ENCODE results near the gene ROPN1.

DNA sequence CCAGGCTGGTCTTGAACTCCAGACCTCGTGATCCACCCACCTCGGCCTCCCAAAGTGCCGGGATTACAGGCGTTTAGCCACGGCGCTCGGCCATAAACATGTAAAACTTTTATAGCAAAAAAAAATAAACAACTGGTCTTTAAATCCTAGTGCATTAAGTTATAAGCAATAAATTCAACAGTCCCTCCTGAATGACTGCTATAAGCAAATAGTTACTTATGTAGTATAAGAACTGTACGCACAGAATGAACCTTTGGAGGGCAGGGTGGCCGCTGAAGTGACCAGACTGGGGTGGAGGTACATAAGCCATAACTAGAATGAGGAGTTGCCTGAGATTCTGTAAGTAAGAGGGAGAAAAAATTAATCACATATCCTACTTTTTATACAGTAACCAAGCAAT is 43.5 kb downstream of the ROPN1 start:
- no peak for TF ChIP-seq BHLHE40 (IDR thresholded peaks at IDR 0.05; ENCODE audit: borderline replicate concordance)
- TF ChIP-seq ARNT (IDR thresholded peaks at IDR 0.05), result no peak
- TF ChIP-seq LEF1 (IDR thresholded peaks at IDR 0.05; ENCODE audit: borderline replicate concordance), result no peak
- no peak for TF ChIP-seq FOXM1 (IDR thresholded peaks at IDR 0.05; ENCODE audit: borderline replicate concordance)
- TF ChIP-seq SP1 (IDR thresholded peaks at IDR 0.05), result no peak
- TF ChIP-seq, protein P1, sequence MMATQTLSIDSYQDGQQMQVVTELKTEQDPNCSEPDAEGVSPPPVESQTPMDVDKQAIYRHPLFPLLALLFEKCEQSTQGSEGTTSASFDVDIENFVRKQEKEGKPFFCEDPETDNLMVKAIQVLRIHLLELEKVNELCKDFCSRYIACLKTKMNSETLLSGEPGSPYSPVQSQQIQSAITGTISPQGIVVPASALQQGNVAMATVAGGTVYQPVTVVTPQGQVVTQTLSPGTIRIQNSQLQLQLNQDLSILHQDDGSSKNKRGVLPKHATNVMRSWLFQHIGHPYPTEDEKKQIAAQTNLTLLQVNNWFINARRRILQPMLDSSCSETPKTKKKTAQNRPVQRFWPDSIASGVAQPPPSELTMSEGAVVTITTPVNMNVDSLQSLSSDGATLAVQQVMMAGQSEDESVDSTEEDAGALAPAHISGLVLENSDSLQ (IDR thresholded peaks at IDR 0.05), result peak; percentile 46
- no peak for TF ChIP-seq NFRKB (IDR thresholded peaks at IDR 0.05)
- TF ChIP-seq FOXK2 (IDR thresholded peaks at IDR 0.05), result no peak
- TF ChIP-seq HDGF (IDR thresholded peaks at IDR 0.05; ENCODE audit: borderline replicate concordance), result no peak
- TF ChIP-seq FOXA1 (IDR thresholded peaks at IDR 0.05), result no peak
- TF ChIP-seq SUZ12 (IDR thresholded peaks at IDR 0.05), result no peak
- TF ChIP-seq TARDBP (IDR thresholded peaks at IDR 0.05), result no peak

Data from HEK293T (cell line).